GM21717 (cell line): ENCODE measurements around the gene APPL1.
A peak's percentile ranks its signal among the peaks of the same experiment; 100 is the strongest.

Experiments
- ATAC-seq: cut with Tn5 transposase; IDR thresholded peaks from one replicate; pipeline ENCODE4 v1.9.1; 2021; ENCODE audit warnings: mild to moderate bottlenecking, moderate library complexity; ENCODE audit not compliant: unreplicated experiment

The APPL1 gene, protein sequence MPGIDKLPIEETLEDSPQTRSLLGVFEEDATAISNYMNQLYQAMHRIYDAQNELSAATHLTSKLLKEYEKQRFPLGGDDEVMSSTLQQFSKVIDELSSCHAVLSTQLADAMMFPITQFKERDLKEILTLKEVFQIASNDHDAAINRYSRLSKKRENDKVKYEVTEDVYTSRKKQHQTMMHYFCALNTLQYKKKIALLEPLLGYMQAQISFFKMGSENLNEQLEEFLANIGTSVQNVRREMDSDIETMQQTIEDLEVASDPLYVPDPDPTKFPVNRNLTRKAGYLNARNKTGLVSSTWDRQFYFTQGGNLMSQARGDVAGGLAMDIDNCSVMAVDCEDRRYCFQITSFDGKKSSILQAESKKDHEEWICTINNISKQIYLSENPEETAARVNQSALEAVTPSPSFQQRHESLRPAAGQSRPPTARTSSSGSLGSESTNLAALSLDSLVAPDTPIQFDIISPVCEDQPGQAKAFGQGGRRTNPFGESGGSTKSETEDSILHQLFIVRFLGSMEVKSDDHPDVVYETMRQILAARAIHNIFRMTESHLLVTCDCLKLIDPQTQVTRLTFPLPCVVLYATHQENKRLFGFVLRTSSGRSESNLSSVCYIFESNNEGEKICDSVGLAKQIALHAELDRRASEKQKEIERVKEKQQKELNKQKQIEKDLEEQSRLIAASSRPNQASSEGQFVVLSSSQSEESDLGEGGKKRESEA

DNA sequence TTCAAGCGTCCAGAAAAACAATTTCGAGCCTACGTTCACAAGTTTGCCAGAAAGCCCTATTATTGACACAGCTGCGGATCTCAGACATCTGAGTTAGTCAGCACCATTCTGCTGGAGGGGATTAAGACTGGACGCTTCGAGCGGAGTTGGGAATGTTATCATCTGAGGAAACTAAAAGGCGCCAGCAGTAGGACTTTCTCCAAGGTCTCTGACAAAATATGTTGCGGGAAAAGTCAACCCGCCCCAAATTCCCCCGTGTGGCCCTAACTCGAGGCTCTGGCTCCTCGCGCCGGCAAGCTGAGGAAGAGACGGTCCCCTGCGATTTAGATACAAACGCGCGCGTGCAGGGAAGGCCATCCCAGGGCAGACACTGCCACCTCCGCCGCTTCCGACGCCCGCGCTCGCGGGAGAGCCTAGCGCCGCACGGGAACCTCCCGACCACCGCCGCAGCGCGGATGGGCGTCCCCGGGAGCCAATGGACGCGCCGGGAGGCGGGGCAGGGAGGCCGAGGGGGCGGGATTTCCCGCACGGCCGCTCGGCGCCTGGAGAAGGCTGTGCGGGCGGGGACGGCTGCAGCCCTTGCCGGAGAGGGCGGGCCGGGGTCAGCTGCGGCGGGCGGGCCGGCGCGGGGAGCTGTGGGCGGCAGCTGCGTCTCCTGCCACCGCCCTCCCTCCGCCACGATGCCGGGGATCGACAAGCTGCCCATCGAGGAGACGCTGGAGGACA is at the start of gene APPL1:
APPL1 (plus strand) TSS at position 526 of the 726 bp plus-strand sequence; CDS start at position 681, 155 bp downstream.
- peak; percentile 90 for ATAC-seq

GRCh38 chr3:57179580-57180410 is 47.7 kb upstream of the APPL1 start:
- ATAC-seq = no peak

GRCh38 chr3:57184526-57184925 is 43.0 kb upstream of the APPL1 start:
- no peak for ATAC-seq

GRCh38 chr3:57192028-57192427 is 35.5 kb upstream of the APPL1 start:
- ATAC-seq = no peak

DNA sequence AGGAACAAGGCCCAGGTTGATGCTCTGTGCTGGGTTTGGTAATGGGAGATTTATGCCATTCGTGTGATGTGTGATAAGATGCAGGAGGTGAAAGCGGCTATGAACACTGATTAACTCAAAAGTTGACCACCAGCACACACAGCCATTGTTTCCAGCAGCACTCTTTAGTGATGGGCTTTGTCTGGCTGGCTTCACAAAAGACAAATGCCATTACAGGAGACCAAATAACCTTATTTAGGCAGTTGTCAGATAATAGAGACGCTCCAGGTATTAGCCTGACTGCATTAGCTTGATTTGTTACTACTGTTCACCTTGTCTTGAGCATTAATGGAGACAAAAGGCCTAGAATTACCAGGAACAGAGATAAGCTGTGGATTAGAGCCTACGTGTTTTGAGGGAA is 32.9 kb upstream of the APPL1 start:
- no peak for ATAC-seq

- no peak for ATAC-seq
Observed at GRCh38 chr3:57199895-57200297, 27.6 kb upstream of the APPL1 start, which contains the start of gene HESX1. Gene HESX1, minus strand, starts transcription at chr3:57199978. Its CDS starts 60 bp downstream, at chr3:57199918.

GRCh38 chr3:57206423-57206822 is 21.1 kb upstream of the APPL1 start:
- no peak for ATAC-seq

GRCh38 chr3:57221883-57222282 is 5.6 kb upstream of the APPL1 start:
- no peak for ATAC-seq

- no peak for ATAC-seq
Observed at GRCh38 chr3:57224856-57225255, 2.7 kb upstream of the APPL1 start.

- ATAC-seq = no peak
Observed at GRCh38 chr3:57226176-57226575, 1.4 kb upstream of the APPL1 start.

DNA sequence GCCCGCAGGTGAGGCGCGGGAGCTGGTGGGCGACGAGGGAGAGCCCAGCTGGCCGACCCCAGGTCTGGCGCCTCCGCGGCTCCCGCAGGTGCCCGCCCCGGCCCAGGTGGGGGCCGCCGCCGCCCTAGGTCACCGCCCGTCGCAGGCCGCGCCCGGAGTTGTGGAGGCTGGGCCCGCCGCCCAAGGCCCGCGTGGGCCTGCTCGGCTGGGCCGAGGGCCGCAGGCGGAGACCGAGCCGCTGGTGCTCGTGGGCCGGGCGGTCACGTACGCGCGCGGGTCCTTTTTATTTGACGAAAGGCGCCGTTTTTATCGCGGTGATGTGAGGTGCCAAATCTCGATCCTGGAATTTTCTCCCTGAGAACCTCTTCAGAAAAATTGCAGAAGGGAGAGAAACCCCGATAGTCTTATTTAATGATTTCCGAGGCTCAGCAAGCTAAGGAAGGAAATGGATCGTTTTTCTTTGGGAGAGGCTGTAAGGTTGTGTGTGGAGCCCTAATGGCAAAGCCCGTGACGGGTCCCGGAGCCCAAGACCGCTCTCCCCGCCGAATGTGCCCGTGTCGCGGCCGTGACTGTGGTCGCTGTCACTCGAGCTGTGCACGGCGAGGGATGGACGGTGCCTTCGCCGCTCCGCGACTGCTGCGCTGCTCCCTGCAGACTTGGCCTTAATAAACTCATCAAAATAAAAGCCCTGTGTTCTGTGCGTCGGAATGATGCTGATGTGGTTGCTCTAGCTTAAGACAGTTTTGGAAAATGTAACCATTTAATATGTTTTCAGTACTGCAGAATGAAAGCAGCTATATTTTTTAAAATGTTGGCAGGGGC is 612 bp downstream of the APPL1 start:
- peak; percentile 45 for ATAC-seq

GRCh38 chr3:57230006-57230405 is 2.5 kb downstream of the APPL1 start:
- no peak for ATAC-seq

DNA sequence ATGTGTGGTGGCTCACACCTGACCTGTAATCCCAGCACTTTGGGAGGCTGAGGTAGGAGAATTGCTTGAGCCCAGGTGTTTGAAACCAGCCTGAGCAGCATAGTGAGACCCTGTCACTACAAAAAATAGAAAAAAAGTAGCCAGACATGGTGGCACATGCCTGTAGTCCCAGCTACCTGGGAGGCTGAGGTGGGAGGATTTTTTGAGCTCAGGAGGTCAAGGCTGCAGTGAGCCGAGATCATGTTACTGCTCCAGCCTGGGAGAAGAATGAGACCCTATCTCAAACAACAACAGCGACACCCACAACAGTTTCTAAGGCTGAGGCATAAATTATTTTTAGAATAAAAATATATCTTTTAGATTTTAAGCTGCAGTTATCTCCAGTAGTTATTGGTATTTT is 6.3 kb downstream of the APPL1 start:
- ATAC-seq = no peak

GRCh38 chr3:57234613-57235575 is 7.4 kb downstream of the APPL1 start:
- no peak for ATAC-seq

DNA sequence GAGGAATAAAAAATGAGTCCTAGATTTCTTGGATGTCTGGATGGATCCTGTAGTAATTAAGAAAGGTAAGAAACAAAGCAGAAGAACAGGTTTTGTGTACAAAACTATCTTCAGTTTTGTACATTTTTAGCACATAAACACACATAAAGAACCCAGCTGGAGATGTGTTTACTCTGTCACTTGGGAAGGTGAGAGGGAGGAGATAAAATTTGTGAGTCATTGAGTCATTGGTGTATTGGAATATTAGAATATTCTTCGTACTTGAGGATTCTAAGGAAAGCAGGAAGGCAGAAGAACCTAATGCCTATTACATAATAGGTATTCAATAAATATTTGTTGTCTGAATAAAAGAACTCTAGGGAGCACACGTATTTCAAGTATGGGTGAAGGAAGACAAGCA is 17.4 kb downstream of the APPL1 start:
- ATAC-seq = no peak

DNA sequence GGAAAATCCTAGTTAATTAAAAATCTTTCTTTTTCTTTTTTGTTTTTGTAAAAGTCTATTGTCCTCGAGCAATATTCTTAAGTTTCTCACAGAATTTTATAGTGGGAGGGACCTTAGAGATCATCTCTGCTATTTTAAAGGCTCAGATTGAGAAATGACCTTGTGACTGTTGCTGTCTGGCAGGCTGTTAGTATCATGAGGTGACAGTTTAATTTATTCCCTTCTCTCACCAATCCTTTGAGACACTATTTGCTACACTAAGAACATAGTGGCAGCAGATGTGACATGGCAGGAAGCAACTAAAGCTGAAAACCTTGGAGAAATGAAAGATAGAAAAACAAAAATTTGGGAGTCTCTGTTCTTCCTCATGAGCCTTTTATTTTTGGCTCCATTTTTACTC is 24.9 kb downstream of the APPL1 start:
- no peak for ATAC-seq

- ATAC-seq = no peak
Observed at GRCh38 chr3:57256844-57257243, 29.3 kb downstream of the APPL1 start.

DNA sequence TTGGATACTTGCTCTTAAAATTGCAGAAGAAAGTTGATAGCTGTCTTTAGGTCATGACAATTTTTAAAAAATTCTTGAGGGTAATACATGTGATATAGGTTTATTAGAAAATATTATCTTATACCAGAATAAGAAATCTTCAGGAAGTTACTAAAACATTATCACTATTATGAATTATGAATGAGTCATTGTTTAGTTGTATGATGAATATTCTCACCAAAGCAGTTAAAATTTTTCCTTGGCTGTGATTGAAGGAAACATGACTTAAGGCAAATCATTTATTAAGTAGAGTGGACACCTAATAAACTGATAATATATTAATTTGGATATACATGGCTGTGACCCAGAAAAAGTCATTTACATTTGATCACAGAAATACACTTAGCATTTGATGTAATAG is 30.1 kb downstream of the APPL1 start:
- ATAC-seq = no peak

DNA sequence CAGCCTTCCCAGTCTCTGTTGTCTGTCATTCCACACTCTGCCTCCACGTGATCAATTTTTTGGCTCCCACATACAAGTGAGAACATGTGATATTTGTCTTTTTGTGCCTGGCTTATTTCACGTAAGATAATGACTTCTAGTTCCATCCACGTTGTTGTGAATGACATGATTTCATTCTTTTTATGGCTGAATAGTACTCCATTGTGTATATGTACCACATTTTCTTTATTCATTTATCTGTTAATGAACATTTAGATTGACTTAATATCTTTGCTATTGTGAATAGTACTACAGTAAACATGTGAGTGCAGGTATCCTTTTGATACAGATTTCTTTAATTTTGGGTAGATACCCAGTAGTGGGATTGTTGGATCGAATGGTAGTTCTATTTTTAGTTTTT is 33.6 kb downstream of the APPL1 start:
- ATAC-seq = no peak
